ENCODE measurements around the gene C12orf43.

DNA sequence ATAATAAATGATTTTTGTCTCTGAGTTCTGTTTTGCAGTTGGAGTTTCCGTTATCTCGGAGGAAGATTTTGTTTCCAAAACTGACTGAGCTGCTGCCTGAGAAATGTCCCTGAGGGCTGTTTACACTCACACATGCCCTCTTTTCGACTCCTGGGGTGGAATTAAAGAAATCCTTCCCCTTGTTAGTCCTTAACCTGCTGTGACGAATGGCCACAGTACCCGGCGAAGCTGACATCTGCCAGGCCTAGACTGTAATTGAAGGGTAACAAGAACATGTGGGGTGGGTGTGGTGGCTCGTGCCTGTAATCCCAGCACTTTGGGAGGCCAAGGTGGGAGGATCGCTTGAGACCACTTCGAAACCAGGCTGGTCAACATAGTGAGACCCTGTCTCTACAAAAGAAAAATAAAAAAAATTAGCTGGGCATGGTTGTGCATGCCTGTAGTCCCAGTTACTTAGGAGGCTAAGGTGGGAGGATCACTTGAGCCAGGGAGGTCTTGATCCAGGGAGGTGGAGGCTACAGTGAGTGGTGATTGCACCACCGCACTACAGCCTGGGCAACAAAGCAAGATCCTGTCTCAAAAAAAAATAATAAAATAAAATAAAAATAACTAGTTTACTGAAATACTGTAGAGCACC is 14.4 kb upstream of the C12orf43 start:
- TF ChIP-seq, protein P1, sequence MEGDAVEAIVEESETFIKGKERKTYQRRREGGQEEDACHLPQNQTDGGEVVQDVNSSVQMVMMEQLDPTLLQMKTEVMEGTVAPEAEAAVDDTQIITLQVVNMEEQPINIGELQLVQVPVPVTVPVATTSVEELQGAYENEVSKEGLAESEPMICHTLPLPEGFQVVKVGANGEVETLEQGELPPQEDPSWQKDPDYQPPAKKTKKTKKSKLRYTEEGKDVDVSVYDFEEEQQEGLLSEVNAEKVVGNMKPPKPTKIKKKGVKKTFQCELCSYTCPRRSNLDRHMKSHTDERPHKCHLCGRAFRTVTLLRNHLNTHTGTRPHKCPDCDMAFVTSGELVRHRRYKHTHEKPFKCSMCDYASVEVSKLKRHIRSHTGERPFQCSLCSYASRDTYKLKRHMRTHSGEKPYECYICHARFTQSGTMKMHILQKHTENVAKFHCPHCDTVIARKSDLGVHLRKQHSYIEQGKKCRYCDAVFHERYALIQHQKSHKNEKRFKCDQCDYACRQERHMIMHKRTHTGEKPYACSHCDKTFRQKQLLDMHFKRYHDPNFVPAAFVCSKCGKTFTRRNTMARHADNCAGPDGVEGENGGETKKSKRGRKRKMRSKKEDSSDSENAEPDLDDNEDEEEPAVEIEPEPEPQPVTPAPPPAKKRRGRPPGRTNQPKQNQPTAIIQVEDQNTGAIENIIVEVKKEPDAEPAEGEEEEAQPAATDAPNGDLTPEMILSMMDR (optimal IDR thresholded peaks at IDR 0.05 in 1 of 3, IDR thresholded peaks at IDR 0.05 in 1 of 3, conservative IDR thresholded peaks at IDR 0.05 in 1 of 3; ENCODE audit: extremely low read depth in 1 of 3, insufficient read depth in 2 of 3, low read length in 3 of 3) = no peak
- TF ChIP-seq EZH2 (IDR thresholded peaks at IDR 0.05; ENCODE audit: low read length) = no peak
